CD4-positive, alpha-beta T cell (primary cell): Measurements from ENCODE around the gene ZBTB46. TPM values are rescaled to one million over a fixed set of nuclear protein-coding genes. Genes with fewer than 3 reads are reported as not detected.

Experiments
- ATAC-seq: fragments of 200-7000 bp; cut with Tn5 transposase; one replicate; pipeline ENCODE4 v1.10.0; 2022; ENCODE audit warnings: mild to moderate bottlenecking; ENCODE audit not compliant: poor library complexity
- CTCF ChIA-PET: fragments of 350-600 bp; sonication (Branson Sonifier 250); formaldehyde crosslinking; loops from one replicate; lab custom pipeline; 2021; ENCODE audit warnings: antibody characterized with exemption, inconsistent platforms; lab: Charles Lee
- POLR2A ChIA-PET: fragments of 350-600 bp; sonication (Branson Sonifier 250); formaldehyde crosslinking; loops from one replicate; lab custom pipeline; 2021; ENCODE audit warnings: antibody characterized with exemption, inconsistent platforms; lab: Charles Lee
- DNase-seq, 14 experiments: peaks; one replicate each; pipeline ENCODE4 v3.0.0-alpha.2; 2013 to 2020; ENCODE audit warnings: mixed read lengths in 2 of 14
- H3K27ac ChIP-seq, 2 donors: one replicate each; pipeline versions ENCODE4 v1.5.1 to v1.7.0; 2013; ENCODE audit warnings: low read length in 2 of 2, low read depth in 1 of 2, mild to moderate bottlenecking in 1 of 2
- H3K27me3 ChIP-seq, 2 experiments: 1 replicate in 1 of 2; 2 replicates in 1 of 2; pipeline versions ENCODE4 v1.6.1 to v1.7.0; 2013; ENCODE audit warnings: low read length in 2 of 2, control low read depth in 1 of 2, mild to moderate bottlenecking in 1 of 2, moderate library complexity in 1 of 2; ENCODE audit not compliant: insufficient read depth in 2 of 2, control insufficient read depth in 1 of 2
- H3K36me3 ChIP-seq: one replicate; pipeline ENCODE4 v1.6.1; 2013; ENCODE audit warnings: low read length, control low read depth; ENCODE audit not compliant: insufficient read depth
- H3K4me1 ChIP-seq: one replicate; pipeline ENCODE4 v1.6.1; 2013; ENCODE audit warnings: low read length, control low read depth; ENCODE audit not compliant: insufficient read depth
- H3K4me3 ChIP-seq: one replicate; pipeline ENCODE4 v1.5.1; 2013; ENCODE audit warnings: mild to moderate bottlenecking, low read length, moderate library complexity
- H3K9me3 ChIP-seq, 2 experiments: 1 replicate in 1 of 2; 2 replicates in 1 of 2; pipeline versions ENCODE4 v1.6.1 to v1.7.0; 2013; ENCODE audit warnings: low read length in 2 of 2, mild to moderate bottlenecking in 2 of 2, control low read depth in 1 of 2, moderate library complexity in 1 of 2; ENCODE audit not compliant: control insufficient read depth in 1 of 2, insufficient read depth in 1 of 2
- H3K27ac Mint-ChIP-seq: one replicate; pipeline ENCODE4 v1.8.0; 2020; ENCODE audit warnings: mixed read lengths
- H3K27me3 Mint-ChIP-seq: one replicate; pipeline ENCODE4 v1.8.0; 2021; ENCODE audit warnings: mixed read lengths
- H3K36me3 Mint-ChIP-seq: one replicate; pipeline ENCODE4 v1.8.0; 2021; ENCODE audit warnings: low read depth, mixed read lengths
- H3K4me1 Mint-ChIP-seq: one replicate; pipeline ENCODE4 v1.8.0; 2021; ENCODE audit warnings: low read depth, mixed read lengths
- H3K4me3 Mint-ChIP-seq: one replicate; pipeline ENCODE4 v1.8.0; 2020; ENCODE audit warnings: mild to moderate bottlenecking, mixed read lengths
- H3K9me3 Mint-ChIP-seq: one replicate; pipeline ENCODE4 v1.8.0; 2020; ENCODE audit warnings: mixed read lengths
- CTCF ChIP-seq: fragments of 200-600 bp; IDR thresholded peaks from one replicate; pipeline ENCODE4 v1.8.0; 2022; ENCODE audit warnings: antibody characterized with exemption, mild to moderate bottlenecking
- intact Hi-C, 2 experiments: fragments of 100-400 bp; cut with DNase I in 1 of 2; cut with micrococcal nuclease in 1 of 2; formaldehyde crosslinking; loops; one replicate each; pipeline versions ENCODE4 v1.15.1 to v1.9.0; 2023 to 2025; cut with DNase I, micrococcal nuclease
- total RNA-seq, 174 experiments: library from RNA in 2 of 174; stranded (reverse) in 2 of 174; gene quantifications; one replicate each; pipeline ENCODE4 v1.2.3 and lab custom pipeline; 2021 to 2026

ZBTB46 gene
- total RNA-seq, 2 experiments from 2014 or later, result 0.08 to 0.34 TPM

- CTCF ChIA-PET, result no interaction called here
- no peaks in the 10 kb centered on the region for H3K27me3 ChIP-seq
- H3K9me3 Mint-ChIP-seq, result no peaks in the 10 kb centered on the region
- H3K27me3 Mint-ChIP-seq, result no peaks in the 10 kb centered on the region
- DNase-seq, result no peak
- no peaks in the 10 kb centered on the region for H3K36me3 Mint-ChIP-seq
- no peak overlapping the region for H3K4me3 ChIP-seq
- no peak overlapping the region for H3K4me3 Mint-ChIP-seq
- no peak for TF ChIP-seq CTCF
- intact Hi-C loops, result no loop called here
- no peak overlapping the region for H3K27ac ChIP-seq
- H3K4me1 Mint-ChIP-seq, result no peaks in the 10 kb centered on the region
- POLR2A ChIA-PET, result no interaction called here
- H3K27ac Mint-ChIP-seq, result no peak overlapping the region
- H3K36me3 ChIP-seq, result no peaks in the 10 kb centered on the region
- H3K4me1 ChIP-seq, result no peaks in the 10 kb centered on the region
- no peak for ATAC-seq
- no peaks in the 10 kb centered on the region for H3K9me3 ChIP-seq
These were observed 21.2 kb downstream of the ZBTB46 start for GRCh38 chr20:63809856-63810255.

- peaks cover under 1% of the 10 kb centered on the region for H3K4me1 ChIP-seq
- POLR2A ChIA-PET, result no interaction called here
- intact Hi-C loops, result no loop called here
- H3K27ac ChIP-seq, result no peak overlapping the region
- no peak overlapping the region for H3K4me3 ChIP-seq
- CTCF ChIA-PET, result no interaction called here
- Mint-ChIP-seq H3K4me1 (no peaks in the 10 kb centered on the region), H3K27me3 (no peaks in the 10 kb centered on the region), H3K36me3 (no peaks in the 10 kb centered on the region), H3K9me3 (no peaks in the 10 kb centered on the region), H3K27ac (no peak overlapping the region), H3K4me3 (no peak overlapping the region)
- DNase-seq (no peak), ATAC-seq (no peak)
- no peak for TF ChIP-seq CTCF
- H3K27me3 ChIP-seq, result peaks cover 3% of the 10 kb centered on the region in 2 experiments
- no peaks in the 10 kb centered on the region for H3K36me3 ChIP-seq
- peaks cover 0 to under 1% of the 10 kb centered on the region in 2 experiments for H3K9me3 ChIP-seq
These were observed 21.9 kb downstream of the ZBTB46 start for GRCh38 chr20:63808964-63809674.

- no peak for TF ChIP-seq CTCF
- Mint-ChIP-seq H3K27me3 (peaks cover 6% of the 10 kb centered on the region), H3K4me3 (no peak overlapping the region), H3K36me3 (no peaks in the 10 kb centered on the region), H3K4me1 (no peaks in the 10 kb centered on the region), H3K9me3 (no peaks in the 10 kb centered on the region), H3K27ac (no peak overlapping the region)
- intact Hi-C loops, result no loop called here
- Histone ChIP-seq H3K36me3 (no peaks in the 10 kb centered on the region), H3K27me3 (peaks cover 7 to 8% of the 10 kb centered on the region in 2 experiments), H3K27ac (no peak overlapping the region), H3K9me3 (peaks cover 0 to 7% of the 10 kb centered on the region in 2 experiments), H3K4me1 (peaks cover 9% of the 10 kb centered on the region), H3K4me3 (no peak overlapping the region)
- ChIA-PET CTCF (no interaction called here), POLR2A (no interaction called here)
- ATAC-seq (no peak), DNase-seq (no peak)
These were observed 22.8 kb downstream of the ZBTB46 start for GRCh38 chr20:63808145-63808724.
